Cardiac fibroblast (primary cell): ENCODE results near the gene MMP25.
"Not testable (repeated sequence)": the region's sequence is repeated elsewhere in the genome, so short reads cannot be mapped to it uniquely, and the experiment has no call there.

Experiments
- DNase-seq, 2 donors: peaks; one replicate each; pipeline versions ENCODE4 v3.0.0 to v3.0.0-alpha.2; 2010; ENCODE audit warnings: low read depth in 2 of 2
- H3K4me3 ChIP-seq, 2 donors: replicated peaks in 1 of 2; 1 replicate in 1 of 2; 2 replicates in 1 of 2; pipeline ENCODE4 v1.5.1; 2011; ENCODE audit warnings: low read depth in 2 of 2, low read length in 2 of 2, mild to moderate bottlenecking in 2 of 2, moderate library complexity in 1 of 2
- CTCF ChIP-seq: IDR thresholded peaks from one replicate; pipeline ENCODE4 v1.5.1; 2011; ENCODE audit warnings: low read depth, mild to moderate bottlenecking, low read length, inconsistent platforms

Gene MMP25

GRCh38 chr16:3062553-3062952 is 16.2 kb downstream of the MMP25 start:
- DNase-seq: no peak
- no peak overlapping the region for H3K4me3 ChIP-seq
- no peak for TF ChIP-seq CTCF

- TF ChIP-seq CTCF: no peak
- no peak for DNase-seq
- H3K4me3 ChIP-seq: no peak overlapping the region
These were observed 17.4 kb downstream of the MMP25 start for GRCh38 chr16:3063625-3064386.

- H3K4me3 ChIP-seq: peak within 1 kb of the TSS; percentile 8 to 58
- DNase-seq: peak; percentile 84 to 95
- TF ChIP-seq CTCF: no peak
These were observed 18.8 kb downstream of the MMP25 start, which contains the start of gene IL32 for GRCh38 chr16:3065069-3065741. Gene IL32 (plus strand): TSS chr16:3065640. CDS start chr16:3065812, 172 bp downstream.

GRCh38 chr16:3065742-3066439 is 19.5 kb downstream of the MMP25 start:
- TF ChIP-seq CTCF: no peak
- peak overlapping the region; percentile 0 to 58 for H3K4me3 ChIP-seq
- DNase-seq: peak in 1 of 2 donors; percentile 19

GRCh38 chr16:3066440-3066748 is 20.0 kb downstream of the MMP25 start:
- TF ChIP-seq CTCF: no peak
- DNase-seq: no peak
- peak overlapping the region; percentile 0 to 58 for H3K4me3 ChIP-seq

GRCh38 chr16:3068487-3068886 is 22.1 kb downstream of the MMP25 start:
- H3K4me3 ChIP-seq: no peak overlapping the region
- DNase-seq: no peak
- TF ChIP-seq CTCF: no peak

GRCh38 chr16:3069146-3069545 is 22.8 kb downstream of the MMP25 start:
- not testable (repeated sequence) for H3K4me3 ChIP-seq, DNase-seq
